Suprapubic skin (tissue), 4 donors: ENCODE data around the gene TWIST2. TPM values are rescaled to one million over a fixed set of nuclear protein-coding genes. Genes with fewer than 3 reads are reported as not detected.

Experiments used
- DNase-seq, 2 donors: peaks; one replicate each; pipeline ENCODE4 v3.0.0-alpha.2; 2019; ENCODE audit warnings: low spot score in 2 of 2
- H3K27ac ChIP-seq: fragments of 200-600 bp; sonication (generic); one replicate; pipeline ENCODE4 v1.5.1; 2019
- H3K27me3 ChIP-seq: fragments of 200-600 bp; sonication (generic); one replicate; pipeline ENCODE4 v1.5.1; 2019
- H3K36me3 ChIP-seq: fragments of 200-600 bp; sonication (generic); one replicate; pipeline ENCODE4 v1.5.1; 2019
- H3K4me1 ChIP-seq: fragments of 200-600 bp; sonication (generic); one replicate; pipeline ENCODE4 v1.5.1; 2019
- H3K4me3 ChIP-seq: fragments of 200-600 bp; sonication (generic); one replicate; pipeline ENCODE4 v1.5.1; 2019; ENCODE audit warnings: mild to moderate bottlenecking
- H3K9me3 ChIP-seq: fragments of 200-600 bp; sonication (generic); one replicate; pipeline ENCODE4 v1.5.1; 2019
- CTCF ChIP-seq, 2 donors: fragments of 200-600 bp in 1 of 2; fragments of 450-650 bp in 1 of 2; sonication (generic) in 1 of 2; IDR thresholded peaks; one replicate each; pipeline ENCODE4 v1.5.1; 2016 to 2019; ENCODE audit warnings: antibody characterized with exemption in 2 of 2, mild to moderate bottlenecking in 1 of 2, moderate library complexity in 1 of 2
- EP300 ChIP-seq: sonication (generic); formaldehyde crosslinking; IDR thresholded peaks from one replicate; pipeline ENCODE4 v1.6.1; 2017; ENCODE audit warnings: antibody characterized with exemption
- POLR2A ChIP-seq, 2 donors: fragments of 450-650 bp; IDR thresholded peaks; one replicate each; pipeline ENCODE4 v1.6.1; 2017; ENCODE audit warnings: antibody characterized with exemption in 2 of 2, mild to moderate bottlenecking in 2 of 2, moderate library complexity in 2 of 2
- POLR2AphosphoS5 ChIP-seq, 3 donors: sonication (generic); formaldehyde crosslinking; IDR thresholded peaks; one replicate each; pipeline ENCODE4 v1.6.1; 2017; ENCODE audit warnings: antibody characterized with exemption in 3 of 3
- WGBS: methylation state at CpG from one replicate; pipeline ENCODE4 v1.1.5; 2018; 5-methylcytosine and 5-hydroxymethylcytosine counted together
- total RNA-seq, 4 donors: library from RNA; depleted of rRNA; stranded (reverse); fragments of >200 nt; gene quantifications; one replicate each; pipeline ENCODE4 v1.1.0, GENCODE V29; 2016

Gene TWIST2
- total RNA-seq, 4 donors from 2014 or later: 14.7 to 72.7 (median 30.4) TPM

- peak overlapping the region; percentile 30 for H3K27ac ChIP-seq
- WGBS: 80% methylated on average over 11 of the region's 13 CpGs
Observed at GRCh38 chr2:238872628-238873380, 24.9 kb downstream of the TWIST2 start.

GRCh38 chr2:238873381-238873801 lies 25.5 kb downstream of the TWIST2 start:
- Histone ChIP-seq H3K27ac (peak overlapping the region; percentile 56), H3K4me1 (peaks cover 19% of the 10 kb centered on the region)

More at GRCh38 chr2:238872628-238873380, 24.9 kb downstream of the TWIST2 start:
- DNase-seq: peak; percentile 59 to 67
- H3K4me3 ChIP-seq: no peak overlapping the region
- peaks cover under 1% of the 10 kb centered on the region for H3K27me3 ChIP-seq
- TF ChIP-seq CTCF (IDR thresholded peaks at IDR 0.05) (no peak), EP300 (no peak), POLR2A (IDR thresholded peaks at IDR 0.05) (no peak), POLR2AphosphoS5 (IDR thresholded peaks at IDR 0.05) (no peak)
- H3K36me3 ChIP-seq: no peaks in the 10 kb centered on the region
- H3K9me3 ChIP-seq: no peaks in the 10 kb centered on the region
- peaks cover 24% of the 10 kb centered on the region for H3K4me1 ChIP-seq

GRCh38 chr2:238873841-238874240 lies 26.0 kb downstream of the TWIST2 start:
- peaks cover 5% of the 10 kb centered on the region for H3K27me3 ChIP-seq
- peaks cover 14% of the 10 kb centered on the region for H3K4me1 ChIP-seq
- H3K9me3 ChIP-seq: no peaks in the 10 kb centered on the region
- peak; percentile 43 to 67 for DNase-seq
- no peak overlapping the region for H3K4me3 ChIP-seq
- no peaks in the 10 kb centered on the region for H3K36me3 ChIP-seq
- TF ChIP-seq CTCF (IDR thresholded peaks at IDR 0.05): no peak
- no peak for TF ChIP-seq POLR2AphosphoS5 (IDR thresholded peaks at IDR 0.05)
- TF ChIP-seq EP300: no peak
- no peak for TF ChIP-seq POLR2A (IDR thresholded peaks at IDR 0.05)
- 74% methylated on average over 6 of the region's 6 CpGs for WGBS
- H3K27ac ChIP-seq: peak overlapping the region; percentile 56

More at GRCh38 chr2:238873381-238873801, 25.5 kb downstream of the TWIST2 start:
- DNase-seq: peak; percentile 65 to 68
- H3K27me3 ChIP-seq: peaks cover 5% of the 10 kb centered on the region
- WGBS: 74% methylated on average over 16 of the region's 16 CpGs
- no peaks in the 10 kb centered on the region for H3K36me3 ChIP-seq
- H3K4me3 ChIP-seq: no peak overlapping the region
- TF ChIP-seq EP300 (no peak), POLR2A (IDR thresholded peaks at IDR 0.05) (no peak), POLR2AphosphoS5 (IDR thresholded peaks at IDR 0.05) (no peak), CTCF (IDR thresholded peaks at IDR 0.05) (no peak)
- H3K9me3 ChIP-seq: no peaks in the 10 kb centered on the region

GRCh38 chr2:238874330-238875050 lies 26.6 kb downstream of the TWIST2 start:
- DNase-seq: peak; percentile 60 to 77
- 62% methylated on average over 11 of the region's 11 CpGs for WGBS
- H3K4me3 ChIP-seq: no peak overlapping the region
- no peak for TF ChIP-seq POLR2A (IDR thresholded peaks at IDR 0.05)
- no peak for TF ChIP-seq EP300
- TF ChIP-seq CTCF (IDR thresholded peaks at IDR 0.05): no peak
- TF ChIP-seq POLR2AphosphoS5 (IDR thresholded peaks at IDR 0.05): no peak
- no peaks in the 10 kb centered on the region for H3K9me3 ChIP-seq
- peaks cover 14% of the 10 kb centered on the region for H3K4me1 ChIP-seq
- H3K27me3 ChIP-seq: peaks cover 7% of the 10 kb centered on the region
- peak overlapping the region; percentile 56 for H3K27ac ChIP-seq
- H3K36me3 ChIP-seq: no peaks in the 10 kb centered on the region

GRCh38 chr2:238875101-238875470 lies 27.2 kb downstream of the TWIST2 start:
- Histone ChIP-seq H3K27me3 (peaks cover 11% of the 10 kb centered on the region), H3K4me1 (peaks cover 14% of the 10 kb centered on the region), H3K9me3 (no peaks in the 10 kb centered on the region), H3K27ac (no peak overlapping the region), H3K4me3 (no peak overlapping the region), H3K36me3 (no peaks in the 10 kb centered on the region)
- WGBS: 66% methylated on average over 3 of the region's 3 CpGs
- DNase-seq: peak; percentile 74 to 77
- TF ChIP-seq POLR2A (IDR thresholded peaks at IDR 0.05): no peak
- no peak for TF ChIP-seq POLR2AphosphoS5 (IDR thresholded peaks at IDR 0.05)
- TF ChIP-seq CTCF (IDR thresholded peaks at IDR 0.05): peak in 1 of 2 donors; percentile 19
- TF ChIP-seq EP300: no peak
